ENCODE measurements around the gene RAB44. TPM values are rescaled to one million over a fixed set of nuclear protein-coding genes. Genes with fewer than 3 reads are reported as not detected.

The RAB44 gene
- polyA plus RNA-seq, 3 donors = 0.04 to 0.10 (median 0.06) TPM

DNA sequence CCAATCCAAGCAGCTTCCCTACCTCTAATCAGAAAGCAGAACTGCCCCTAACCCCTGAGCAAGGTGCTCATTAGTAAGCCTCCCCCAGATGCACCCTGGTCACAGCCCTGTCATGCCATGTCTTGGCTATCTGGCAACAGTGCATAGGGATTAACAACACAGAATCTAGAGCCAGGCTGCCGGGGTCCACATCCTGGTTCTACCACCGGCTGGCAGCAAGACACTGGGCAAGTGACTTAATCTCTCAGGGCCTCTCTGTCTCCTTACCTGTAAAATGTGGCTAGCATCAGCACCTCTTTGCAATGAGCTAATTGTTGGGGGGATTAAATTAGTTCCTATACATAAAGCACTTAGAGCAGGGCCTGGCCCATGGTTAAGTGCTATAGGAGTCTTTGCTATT, 73.5 kb downstream of the RAB44 start:
- no peak for DNase-seq

DNA sequence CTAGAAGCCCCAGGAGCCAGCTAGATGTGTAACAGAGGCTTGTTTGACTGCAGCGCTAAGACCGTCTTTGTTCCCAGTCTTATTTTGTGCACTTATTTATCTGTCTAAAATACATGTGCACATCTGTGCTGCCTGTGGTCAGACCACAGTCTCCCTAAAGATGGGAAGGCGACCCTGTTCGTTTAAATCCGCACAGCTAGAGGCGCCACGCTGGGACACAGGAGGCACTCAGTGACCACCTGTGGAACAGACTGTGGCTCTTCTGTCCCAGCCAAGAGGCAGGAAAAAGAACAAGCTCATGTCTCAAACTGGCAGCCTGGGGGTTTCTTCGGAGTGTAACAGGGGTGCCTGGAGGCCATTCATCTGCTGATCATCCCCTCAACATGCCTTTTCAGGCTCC, 74.8 kb downstream of the RAB44 start:
- no peak for DNase-seq

DNA sequence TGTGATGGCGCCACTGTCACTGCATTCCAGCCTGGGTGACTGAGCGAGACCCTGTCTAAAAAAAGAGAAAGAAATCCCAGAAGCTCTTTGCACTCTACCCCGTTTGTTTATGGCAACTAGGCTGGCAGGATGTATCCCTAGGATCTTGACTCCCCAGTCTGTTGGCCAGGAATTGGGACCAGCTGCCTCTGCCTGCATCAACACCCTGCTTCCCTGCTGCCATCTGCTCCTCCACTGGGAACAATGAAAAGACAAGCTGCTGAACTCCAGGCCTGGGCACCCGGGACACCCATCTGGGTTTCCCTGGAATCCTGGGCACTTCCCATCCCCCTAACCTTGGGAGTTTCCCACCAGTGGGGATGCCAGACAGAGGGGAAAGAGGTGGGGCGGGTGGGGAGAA, 76.7 kb downstream of the RAB44 start:
- DNase-seq = no peak

- no peak for DNase-seq
These were observed 78.5 kb downstream of the RAB44 start for GRCh38 chr6:36776167-36776566.

DNA sequence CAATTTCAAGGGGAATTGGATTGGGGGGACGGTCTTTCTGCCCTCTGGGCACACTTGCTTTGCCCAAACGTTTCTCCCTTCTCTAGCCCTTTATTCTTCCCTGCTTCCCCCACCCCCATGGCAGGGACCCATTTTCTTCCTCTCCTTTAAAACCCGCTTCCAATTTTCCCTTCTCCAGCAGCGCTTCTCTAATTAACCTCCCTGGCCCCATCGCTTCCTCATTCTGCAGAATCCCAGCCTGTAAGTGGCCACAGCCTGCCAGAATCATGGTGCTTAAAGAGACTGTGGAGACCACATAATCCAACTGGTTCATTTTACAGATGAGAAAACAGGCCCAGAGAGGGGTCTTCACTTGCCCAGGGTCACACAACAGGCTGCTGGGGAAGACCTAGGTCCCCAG, 80.2 kb downstream of the RAB44 start:
- DNase-seq = no peak

- DNase-seq = no peak
These were observed 81.6 kb downstream of the RAB44 start for GRCh38 chr6:36779227-36779626.

GRCh38 chr6:36780442-36781177, 83.0 kb downstream of the RAB44 start:
- DNase-seq = no peak

- DNase-seq = no peak
These were observed 84.0 kb downstream of the RAB44 start for GRCh38 chr6:36781669-36782068.

Other genes starting within 250 kb of the RAB44 start
- gene STK38, start 150.3 kb upstream of the RAB44 start, polyA plus RNA-seq (ENCODE audit: insufficient read length in 3 of 3) = 10 to 100 TPM; 48.5 to 61.7 (median 52.8) TPM
- gene SRSF3, start 103.5 kb upstream of the RAB44 start, polyA plus RNA-seq (ENCODE audit: insufficient read length in 3 of 3) = 100 to 1,000 TPM; 584 to 609 (median 606) TPM
- gene CDKN1A, start 19.1 kb upstream of the RAB44 start, polyA plus RNA-seq (ENCODE audit: insufficient read length in 3 of 3) = 10 to 100 TPM; 11.1 to 12.2 (median 11.7) TPM
- gene CPNE5, start 141.6 kb downstream of the RAB44 start, polyA plus RNA-seq (ENCODE audit: insufficient read length in 3 of 3) = 10 to 100 TPM; 12.3 to 14.1 (median 12.6) TPM
- gene PPIL1, start 177.0 kb downstream of the RAB44 start, polyA plus RNA-seq (ENCODE audit: insufficient read length in 3 of 3) = 10 to 100 TPM; 45.4 to 57.5 (median 48.4) TPM
- 10 to 100 TPM; 39.8 to 49.7 (median 46.4) TPM for gene C6orf89, start 188.1 kb downstream of the RAB44 start, polyA plus RNA-seq (ENCODE audit: insufficient read length in 3 of 3)

Measured in renal pelvis (tissue), 4 donors.